Stimulated activated CD4-positive, alpha-beta T cell treated with anti-CD3 and anti-CD28 coated beads, Interleukin-1b, Interleukin-23, amount 100 ng/mL, for 4 hours (primary cell): ENCODE data around the gene SCYGR1.

Experiments
- DNase-seq, 2 donors: peaks; one replicate each; pipeline ENCODE4 v3.0.0-alpha.2; 2020; ENCODE audit warnings: low read depth in 2 of 2

The SCYGR1 gene

GRCh38 chr2:227402959-227403358 is 15.2 kb upstream of the SCYGR1 start:
- no peak for DNase-seq

- DNase-seq, result no peak
Measured at GRCh38 chr2:227402321-227402720, 14.6 kb upstream of the SCYGR1 start.

DNA sequence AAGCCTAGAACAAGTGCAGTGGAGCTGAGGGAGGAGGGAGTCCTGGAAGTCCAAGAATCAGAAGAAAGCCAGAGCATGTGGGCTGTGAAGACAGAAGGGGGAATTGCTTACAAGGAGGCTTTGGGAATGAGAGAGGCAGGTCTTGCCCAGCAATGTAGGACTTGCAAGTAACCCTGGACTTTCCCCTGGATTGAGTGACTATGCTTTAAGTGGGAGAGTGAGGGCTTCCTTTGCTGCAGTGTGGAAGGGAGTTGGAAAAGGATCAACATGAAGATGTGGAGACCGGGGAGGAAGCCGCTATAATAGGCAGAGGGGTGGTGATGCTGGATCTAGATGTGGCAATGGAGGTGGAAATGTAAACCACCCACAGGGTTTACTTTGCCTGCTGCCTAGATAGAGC is 13.8 kb upstream of the SCYGR1 start:
- no peak for DNase-seq

- no peak for DNase-seq
Measured at GRCh38 chr2:227398684-227399670, 11.2 kb upstream of the SCYGR1 start.

DNA sequence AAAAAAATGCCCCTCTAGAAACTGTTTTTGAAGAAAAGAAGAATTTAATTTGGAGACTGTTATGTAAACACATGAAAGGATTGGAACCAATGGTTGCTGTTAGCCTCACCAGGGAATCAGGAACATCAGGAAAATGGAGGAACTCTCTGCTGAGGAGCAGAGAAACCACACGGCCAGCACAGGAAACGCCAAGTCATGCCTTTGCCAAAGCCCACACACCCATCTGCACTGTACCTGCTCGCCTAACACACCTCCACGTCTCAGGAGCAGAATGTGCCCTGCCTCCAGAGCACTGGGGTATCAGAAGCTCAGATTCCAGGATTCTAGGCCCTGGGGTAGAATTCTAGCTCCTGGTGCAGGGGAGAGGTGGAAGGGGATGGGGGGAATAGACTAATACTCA is 9.8 kb upstream of the SCYGR1 start:
- no peak for DNase-seq

DNA sequence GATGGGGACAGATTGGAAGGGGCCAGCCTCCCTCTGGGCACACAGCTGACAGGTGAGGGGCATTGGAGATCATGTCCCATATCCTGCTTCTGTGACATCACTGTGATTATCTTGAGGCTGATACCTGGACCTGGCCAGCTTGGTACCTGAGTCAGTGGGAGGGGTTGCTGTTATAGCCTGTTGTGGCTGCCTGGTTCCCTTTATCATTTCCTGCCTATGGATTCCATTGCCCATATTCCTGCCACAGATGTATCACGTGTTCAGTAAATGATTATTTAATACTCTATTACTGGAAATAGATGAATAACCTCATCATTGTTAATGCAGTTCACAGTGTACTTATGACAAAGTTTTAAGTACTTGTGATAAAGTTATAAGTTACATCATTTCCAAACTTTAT is 7.8 kb upstream of the SCYGR1 start:
- DNase-seq, result no peak

GRCh38 chr2:227394401-227394800 is 6.7 kb upstream of the SCYGR1 start:
- no peak for DNase-seq

DNA sequence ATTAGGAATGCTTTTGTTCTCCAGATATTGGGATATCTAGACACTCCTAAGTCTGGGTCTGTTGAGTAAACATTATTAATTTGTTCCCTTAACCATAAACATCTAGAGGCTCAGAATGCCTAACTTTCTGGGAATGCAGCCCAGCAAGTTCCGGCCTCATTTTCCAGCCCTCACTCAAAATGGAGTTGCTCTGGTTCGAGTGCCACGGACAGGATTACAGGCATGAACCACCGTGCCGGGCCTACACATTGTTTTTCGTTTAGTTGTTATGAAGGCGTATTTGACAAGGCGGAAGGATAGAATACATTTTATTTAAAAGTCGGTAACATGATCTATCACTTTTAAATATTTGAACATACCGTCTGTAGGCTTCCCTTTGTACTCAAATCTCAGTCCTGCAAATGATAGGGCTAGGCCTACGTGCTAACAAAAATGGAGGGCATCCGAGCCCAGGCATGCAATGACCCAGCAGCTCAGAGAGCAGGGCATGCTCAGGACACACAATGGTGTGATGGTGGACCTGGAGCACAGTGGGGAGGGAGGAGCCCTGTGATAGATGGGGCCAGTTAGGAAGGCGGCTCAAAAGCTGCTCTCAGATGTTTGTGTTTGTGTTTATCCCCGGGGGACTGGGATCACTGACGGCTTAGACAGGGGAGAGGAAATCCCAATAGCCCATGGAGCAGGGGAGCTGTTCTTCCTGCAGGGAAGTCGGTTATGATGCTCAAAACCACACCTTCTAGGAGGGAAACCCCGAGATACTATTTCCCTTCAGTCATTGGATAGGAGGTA is 2.9 kb upstream of the SCYGR1 start:
- no peak for DNase-seq

DNA sequence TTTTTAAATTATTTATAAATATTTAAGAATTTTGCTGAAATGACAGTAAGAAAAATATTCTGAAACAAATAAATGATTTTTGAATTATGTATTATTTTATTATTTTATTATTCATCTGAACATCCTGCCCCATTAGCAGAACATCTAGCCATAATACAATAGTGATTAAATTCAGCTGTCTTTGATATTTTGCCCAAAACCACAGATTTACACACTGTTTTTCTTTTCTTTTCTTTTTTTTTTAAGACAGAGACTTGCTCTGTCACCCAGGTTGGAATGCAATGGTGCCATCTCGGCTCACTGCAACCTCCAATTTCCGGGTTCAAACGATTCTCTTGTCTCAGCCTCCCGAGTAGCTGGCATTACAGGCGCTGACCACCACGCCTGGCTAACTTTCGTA is 1.9 kb upstream of the SCYGR1 start:
- no peak for DNase-seq

- DNase-seq, result no peak
Measured at GRCh38 chr2:227389231-227389630, 1.5 kb upstream of the SCYGR1 start.

DNA sequence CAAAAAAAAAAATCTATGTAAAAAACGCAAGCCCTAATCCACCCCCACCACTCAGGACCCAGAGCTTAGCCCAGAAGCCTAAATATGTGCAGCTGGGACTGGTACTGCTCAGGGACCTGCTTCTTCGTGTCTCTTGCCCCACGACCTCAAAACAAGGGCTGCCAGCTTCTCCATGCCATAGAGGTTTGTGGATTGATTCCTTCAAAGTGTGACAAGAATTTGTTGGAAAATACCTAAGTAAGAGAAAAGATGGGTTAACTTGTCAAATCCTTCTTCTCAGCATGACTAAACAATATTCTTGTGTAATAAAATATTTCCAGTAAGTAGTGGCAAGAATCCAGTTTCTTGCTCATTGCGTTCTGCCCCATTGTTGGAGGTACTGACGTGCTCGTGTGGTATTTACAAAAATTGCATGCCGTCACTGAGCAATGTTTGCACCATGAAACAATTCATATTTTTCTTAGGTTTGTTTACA is 825 bp upstream of the SCYGR1 start:
- DNase-seq, result no peak

- DNase-seq, result no peak
Measured at GRCh38 chr2:227386630-227387029, 1.1 kb downstream of the SCYGR1 start.

- no peak for DNase-seq
Measured at GRCh38 chr2:227383686-227384085, 4.1 kb downstream of the SCYGR1 start.

DNA sequence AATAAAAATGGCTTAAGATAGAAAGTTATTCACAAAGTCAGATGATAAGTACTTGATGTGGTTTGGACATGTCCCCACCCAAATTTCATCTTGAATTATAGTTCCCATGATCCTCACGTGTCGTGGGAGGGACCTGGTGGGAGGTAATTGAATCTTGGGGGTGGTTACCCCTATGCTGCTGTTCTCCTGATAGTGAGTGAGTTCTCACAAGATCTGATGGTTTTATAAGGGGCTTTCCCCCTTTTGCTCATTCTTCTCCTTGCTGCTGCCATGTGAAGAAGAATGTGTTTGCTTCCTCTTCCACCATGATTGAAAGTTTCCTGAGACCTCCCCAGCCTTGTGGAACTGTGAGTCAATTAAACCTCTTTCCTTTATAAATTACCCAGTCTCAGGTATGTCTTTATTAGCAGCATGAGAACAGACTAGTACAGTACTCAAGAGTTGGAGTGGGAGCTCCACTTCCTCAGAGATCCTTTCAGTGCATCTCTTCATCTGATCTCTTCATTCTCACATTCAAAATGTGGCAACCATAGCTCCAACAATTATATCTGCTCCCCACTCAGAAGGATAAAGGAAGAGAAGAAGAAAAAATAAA is 5.4 kb downstream of the SCYGR1 start:
- peak in 1 of 2 donors; percentile 14 for DNase-seq

DNA sequence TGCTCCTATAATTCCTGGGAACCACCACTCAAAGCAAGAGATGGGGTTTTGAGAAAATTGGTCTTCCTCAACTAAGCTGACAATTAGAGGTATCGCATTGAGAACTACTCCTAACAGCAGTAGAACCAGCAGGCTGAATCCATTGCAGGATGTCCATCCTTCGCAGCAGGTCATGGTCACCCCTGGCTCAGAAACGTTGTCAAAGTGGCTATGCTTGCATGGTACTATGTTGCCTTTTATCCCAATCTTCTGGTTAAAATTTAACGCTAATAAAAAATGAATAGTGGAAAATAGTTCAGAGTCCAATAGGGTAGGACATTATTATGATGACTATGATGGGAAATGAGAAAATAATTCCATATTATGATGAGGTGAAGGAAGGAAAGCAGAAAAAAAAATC is 8.7 kb downstream of the SCYGR1 start, which contains the start of gene TM4SF20:
Gene TM4SF20 (minus strand): TSS at position 212 of the 400 bp plus-strand sequence. CDS start 38 bp downstream, at position 174.
- no peak for DNase-seq

- no peak for DNase-seq
Measured at GRCh38 chr2:227378371-227378782, 9.4 kb downstream of the SCYGR1 start.

DNA sequence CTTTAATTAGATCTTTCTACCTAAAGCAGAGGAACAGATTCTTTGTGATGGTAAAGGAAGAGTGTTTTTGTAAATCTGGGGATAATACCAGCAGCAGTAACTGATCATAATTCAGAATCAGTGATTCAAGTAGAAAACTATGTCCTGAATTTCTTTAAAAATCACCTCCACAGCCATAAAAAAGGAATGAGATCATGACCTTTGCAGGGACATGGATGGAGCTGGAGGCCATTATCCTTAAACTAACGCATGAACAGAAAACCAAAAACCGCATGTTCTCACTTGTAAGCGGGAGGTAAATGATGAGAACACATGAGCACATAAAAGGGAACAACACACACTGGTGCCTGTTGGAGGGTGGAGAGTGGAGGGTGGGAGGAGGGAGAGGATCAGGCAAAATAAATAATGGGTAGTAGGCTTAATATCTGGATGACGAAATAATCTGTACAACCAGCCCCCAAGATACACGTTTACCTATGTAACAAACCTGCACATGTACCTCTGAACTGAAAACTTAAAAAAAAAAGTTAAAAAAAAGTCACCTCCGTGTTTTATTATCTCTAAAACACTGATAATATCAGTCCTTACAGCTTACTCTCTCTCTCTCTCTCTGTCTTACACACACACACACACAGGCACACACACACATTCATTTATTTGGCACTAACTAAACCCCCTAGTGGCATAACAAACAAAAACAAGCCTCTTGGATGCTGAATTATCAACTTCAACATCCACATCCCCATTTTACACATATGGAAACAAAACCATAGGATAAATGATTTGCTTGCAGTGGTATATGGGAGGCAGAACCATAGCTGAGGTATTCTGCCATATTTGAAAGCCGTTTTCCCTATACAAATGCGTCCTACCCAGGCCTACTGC is 10.0 kb downstream of the SCYGR1 start:
- no peak for DNase-seq

DNA sequence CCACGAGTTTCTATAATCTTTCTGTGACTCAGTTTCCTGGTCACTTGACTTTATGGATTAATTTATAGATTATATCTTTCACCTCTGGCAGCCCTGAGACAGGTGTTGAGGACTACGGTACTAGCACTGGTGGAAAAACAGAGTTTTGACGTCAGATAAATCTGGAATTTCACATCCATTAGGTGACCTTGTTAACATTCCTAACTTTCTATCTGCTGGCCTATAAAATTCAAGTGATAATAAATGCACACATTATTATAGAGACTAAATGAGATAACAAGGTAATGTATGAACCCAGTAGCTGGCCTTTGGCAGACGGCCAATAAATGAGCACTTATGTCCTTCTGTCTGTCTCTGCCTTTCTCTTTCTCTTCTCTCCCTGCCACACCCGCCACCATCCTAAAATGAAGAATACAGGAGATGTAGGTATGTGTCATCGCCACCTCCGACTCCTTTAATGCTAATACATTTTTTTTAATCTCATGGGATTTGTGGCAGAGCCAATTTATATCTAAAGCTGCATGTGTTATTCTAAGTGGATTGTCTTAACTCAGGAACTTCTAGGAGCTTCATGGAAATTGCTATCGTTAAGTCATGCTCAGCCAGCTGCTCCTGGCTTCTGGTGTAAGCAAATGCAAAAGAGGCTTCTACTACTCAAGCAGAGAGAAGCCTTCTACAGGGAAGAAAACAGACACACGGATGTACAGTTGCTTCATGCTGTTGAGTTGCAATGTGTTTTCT is 10.9 kb downstream of the SCYGR1 start:
- DNase-seq, result no peak

GRCh38 chr2:227374158-227374557 is 13.6 kb downstream of the SCYGR1 start:
- peak in 1 of 2 donors; percentile 13 for DNase-seq

DNA sequence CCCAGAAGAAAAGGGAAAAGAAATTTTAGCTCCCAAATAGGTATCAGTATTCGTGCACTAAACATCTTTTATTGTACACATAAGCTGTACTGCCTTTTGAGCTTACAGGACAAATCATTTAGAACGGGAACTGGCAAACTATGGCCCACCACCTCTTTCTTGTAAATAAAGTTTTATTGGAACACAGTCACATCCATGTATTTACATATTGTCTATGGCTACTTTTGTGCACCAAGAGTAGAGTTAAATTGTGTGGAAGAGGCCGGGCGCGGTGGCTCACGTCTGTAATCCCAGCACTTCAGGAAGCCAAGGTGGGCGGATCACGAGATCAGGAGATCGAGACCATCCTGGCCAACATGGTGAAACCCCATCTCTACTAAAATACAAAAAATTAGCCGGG is 14.4 kb downstream of the SCYGR1 start:
- no peak for DNase-seq
